Activated CD4-positive, alpha-beta T cell treated with anti-CD3 and anti-CD28 coated beads, Interleukin-2, amount 10 ng/mL, durations not matched to agents 7 days and 5 days (primary cell): ENCODE results near the gene GREB1L. TPM values are rescaled to one million over a fixed set of nuclear protein-coding genes. Genes with fewer than 3 reads are reported as not detected.
A peak's percentile ranks its signal among the peaks of the same experiment; 100 is the strongest.

Experiments used
- CTCF ChIA-PET: fragments of 350-600 bp; sonication (Branson Sonifier 250); formaldehyde crosslinking; loops from one replicate; lab custom pipeline; 2021; ENCODE audit warnings: antibody characterized with exemption; lab: Charles Lee
- POLR2A ChIA-PET: fragments of 350-600 bp; sonication (Branson Sonifier 250); formaldehyde crosslinking; loops from one replicate; lab custom pipeline; 2021; ENCODE audit warnings: antibody characterized with exemption; lab: Charles Lee
- DNase-seq: peaks from one replicate; pipeline ENCODE4 v3.0.0-alpha.2; 2020
- H3K27ac Mint-ChIP-seq: one replicate; pipeline ENCODE4 v1.8.0; 2021; ENCODE audit warnings: mild to moderate bottlenecking, moderate library complexity, mixed read lengths
- H3K27me3 Mint-ChIP-seq: one replicate; pipeline ENCODE4 v1.8.0; 2021; ENCODE audit warnings: mixed read lengths
- H3K36me3 Mint-ChIP-seq: one replicate; pipeline ENCODE4 v1.8.0; 2021; ENCODE audit warnings: low read depth, mixed read lengths
- H3K4me1 Mint-ChIP-seq: one replicate; pipeline ENCODE4 v1.8.0; 2021; ENCODE audit warnings: mixed read lengths
- H3K4me3 Mint-ChIP-seq: one replicate; pipeline ENCODE4 v1.8.0; 2021; ENCODE audit warnings: mild to moderate bottlenecking, moderate library complexity, mixed read lengths
- H3K9me3 Mint-ChIP-seq: one replicate; pipeline ENCODE4 v1.8.0; 2021; ENCODE audit warnings: mixed read lengths
- total RNA-seq, 2 experiments: library from RNA; stranded (reverse); gene quantifications; one replicate each; pipeline ENCODE4 v1.2.3, GENCODE V29; 2021

The GREB1L gene
- total RNA-seq, 2 experiments from 2014 or later: not detected

DNA sequence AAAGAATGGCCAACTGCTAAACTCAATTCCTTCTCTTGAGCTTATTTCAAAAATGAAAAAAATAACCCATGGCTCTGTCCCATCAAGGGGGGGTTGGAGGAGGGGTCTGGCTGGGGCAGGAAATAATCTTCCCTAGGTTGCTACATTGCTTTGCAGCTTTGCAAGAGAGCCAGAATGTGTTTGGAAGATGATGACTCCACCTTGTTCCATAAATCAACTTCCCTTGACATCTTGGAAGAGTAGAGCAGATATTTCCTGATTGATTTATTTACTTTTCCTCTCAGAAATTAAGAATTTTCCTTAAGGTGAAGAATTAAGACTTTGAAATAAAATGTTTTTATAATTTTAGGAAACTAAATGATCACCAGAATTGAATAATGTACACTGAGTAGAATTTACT lies 317.2 kb downstream of the GREB1L start:
- peaks cover 34% of the 10 kb centered on the region for H3K36me3 Mint-ChIP-seq
- no peaks in the 10 kb centered on the region for H3K4me1 Mint-ChIP-seq
- DNase-seq: no peak
- H3K27ac Mint-ChIP-seq: no peak overlapping the region
- H3K9me3 Mint-ChIP-seq: no peaks in the 10 kb centered on the region
- CTCF ChIA-PET: no interaction called here
- no peak overlapping the region for H3K4me3 Mint-ChIP-seq
- H3K27me3 Mint-ChIP-seq: no peaks in the 10 kb centered on the region
- POLR2A ChIA-PET: interaction anchor here (0.6 kb wide), 1 partner anchor 39 kb away, joined by 4 read pairs; no protein-coding TSS in a partner anchor

DNA sequence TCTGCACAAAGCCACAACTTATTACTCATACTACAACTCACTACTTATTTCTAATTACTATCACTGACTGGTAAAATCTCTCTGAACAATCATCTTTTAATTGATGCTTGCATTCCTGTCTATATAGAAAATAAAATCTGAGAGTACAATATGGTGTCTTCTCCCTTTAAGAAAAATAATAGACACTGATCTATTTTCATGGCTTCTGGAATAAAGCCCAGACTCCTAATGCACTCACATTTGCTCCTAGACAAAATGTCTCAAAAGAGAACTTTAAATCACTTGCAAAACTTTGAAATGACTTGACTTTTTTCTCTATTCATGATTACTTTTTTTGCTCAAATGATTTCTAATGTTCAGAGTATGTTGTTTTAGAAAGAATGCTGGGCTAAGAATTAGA lies 329.7 kb downstream of the GREB1L start:
- Mint-ChIP-seq H3K27ac (peak overlapping the region; percentile 11), H3K36me3 (peaks cover 59% of the 10 kb centered on the region)
- POLR2A ChIA-PET: no interaction called here

More for the DNA sequence above, 329.7 kb downstream of the GREB1L start:
- CTCF ChIA-PET: no interaction called here
- no peak for DNase-seq
- Mint-ChIP-seq H3K27me3 (no peaks in the 10 kb centered on the region), H3K4me1 (peaks cover 4% of the 10 kb centered on the region), H3K9me3 (no peaks in the 10 kb centered on the region), H3K4me3 (no peak overlapping the region)

Other genes starting within 250 kb of the GREB1L start
- 10 to 100 TPM; 67.2 to 67.3 TPM for gene ROCK1, start 130.4 kb upstream of the GREB1L start, total RNA-seq